Measurements from ENCODE around the gene TVP23C. TPM values are rescaled to one million over a fixed set of nuclear protein-coding genes. Genes with fewer than 3 reads are reported as not detected.

TVP23C gene
- 0.52 and 15.1 TPM in 2 replicates for polyA plus RNA-seq

DNA sequence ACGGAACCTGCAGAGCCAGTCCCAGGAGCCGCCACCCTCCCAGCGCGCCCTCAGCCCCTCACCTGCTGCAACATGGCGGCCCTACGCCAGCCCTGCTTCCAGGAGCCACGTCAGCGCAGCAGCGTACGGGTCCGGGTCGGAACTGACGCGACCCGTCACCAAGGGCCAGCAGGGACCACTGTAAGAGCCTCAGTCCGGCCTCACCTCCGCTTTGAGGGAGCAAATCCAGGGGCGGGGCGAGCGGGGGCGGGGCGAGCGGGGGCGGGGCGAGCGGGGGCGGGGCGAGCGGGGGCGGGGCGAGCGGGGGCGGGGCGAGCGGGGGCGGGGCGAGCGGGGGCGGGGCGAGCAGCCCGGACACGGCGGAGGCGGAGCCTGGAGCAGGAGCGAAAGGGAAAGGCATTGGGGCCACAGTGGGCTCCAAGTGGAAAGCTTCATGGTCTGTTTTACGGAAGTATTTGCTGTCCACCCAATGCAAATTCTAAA is at the start of gene TVP23C:
TSS of gene TVP23C (minus strand) at position 109 of the 483 bp plus-strand sequence. CDS start at position 74, 35 bp downstream.

DNA sequence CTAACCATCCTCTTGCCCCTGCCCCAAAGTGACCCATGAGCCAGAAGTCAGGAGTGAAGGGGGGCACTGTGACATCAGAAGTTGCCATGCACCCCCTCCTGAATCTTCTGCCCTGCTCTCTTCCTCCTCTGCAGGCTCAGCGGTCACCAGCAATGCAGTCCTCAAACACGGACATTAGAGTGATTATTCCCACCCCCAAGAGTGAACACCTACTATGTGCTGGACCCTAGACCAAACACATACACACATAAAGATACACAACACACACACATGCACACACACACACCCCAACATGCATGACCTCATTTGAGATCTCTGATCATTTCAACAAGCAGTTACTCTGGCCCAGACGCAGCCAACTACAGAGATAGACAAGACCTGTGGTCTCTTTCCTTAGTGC is 95.7 kb downstream of the TVP23C start, which contains the start of gene CDRT4:
TSS of gene CDRT4 (minus strand) at position 30 of the 400 bp plus-strand sequence. CDS start 27,383 bp downstream, outside the sequence.

Other genes with a start within 250 kb of the TVP23C start
- gene TEKT3, start 221.9 kb downstream of the TVP23C start, polyA plus RNA-seq = 0.92 and 5.4 TPM in 2 replicates
- 1.8 and 2.1 TPM in 2 replicates for gene CDRT4, start 95.9 kb downstream of the TVP23C start, polyA plus RNA-seq
- 0.97 TPM in 1 of 2 replicates, not detected in the other for gene FBXW10B, start 56.2 kb upstream of the TVP23C start, polyA plus RNA-seq
- gene TRIM16, start 120.8 kb upstream of the TVP23C start, polyA plus RNA-seq = 2.9 and 3.9 TPM in 2 replicates
- gene ZNF286A, start 136.3 kb upstream of the TVP23C start, polyA plus RNA-seq = 16.4 and 24.9 TPM in 2 replicates
- not detected in 2 replicates for gene TBC1D26, start 168.8 kb upstream of the TVP23C start, polyA plus RNA-seq

Measured in Purkinje cell (primary cell).